ENCODE results near the gene EIF4G3.
"Not testable (repeated sequence)": the region's sequence is repeated elsewhere in the genome, so short reads cannot be mapped to it uniquely, and the experiment has no call there.

Gene EIF4G3

GRCh38 chr1:20854529-20854928 lies 322.2 kb downstream of the EIF4G3 start:
- no peak for DNase-seq

- not testable (repeated sequence) for DNase-seq
These were observed 324.9 kb downstream of the EIF4G3 start for GRCh38 chr1:20851791-20852190.

- no peak for DNase-seq
These were observed 326.7 kb downstream of the EIF4G3 start for GRCh38 chr1:20850021-20850420.

- no peak for DNase-seq
These were observed 327.6 kb downstream of the EIF4G3 start for GRCh38 chr1:20849100-20849499.

- no peak for DNase-seq
These were observed 328.5 kb downstream of the EIF4G3 start for GRCh38 chr1:20848162-20848561.

GRCh38 chr1:20847611-20848080 lies 329.1 kb downstream of the EIF4G3 start:
- DNase-seq, result no peak

GRCh38 chr1:20846461-20847374 lies 330.0 kb downstream of the EIF4G3 start:
- DNase-seq, result no peak

GRCh38 chr1:20840731-20841130 lies 336.0 kb downstream of the EIF4G3 start:
- no peak for DNase-seq

GRCh38 chr1:20837554-20838192 lies 339.0 kb downstream of the EIF4G3 start:
- no peak for DNase-seq

GRCh38 chr1:20836230-20836629 lies 340.5 kb downstream of the EIF4G3 start:
- DNase-seq, result no peak

- no peak for DNase-seq
These were observed 341.9 kb downstream of the EIF4G3 start for GRCh38 chr1:20834780-20835179.

GRCh38 chr1:20834192-20834591 lies 342.5 kb downstream of the EIF4G3 start:
- DNase-seq, result no peak

- no peak for DNase-seq
These were observed 346.3 kb downstream of the EIF4G3 start for GRCh38 chr1:20830378-20830777.

GRCh38 chr1:20829946-20830345 lies 346.8 kb downstream of the EIF4G3 start:
- no peak for DNase-seq

- no peak for DNase-seq
These were observed 347.2 kb downstream of the EIF4G3 start for GRCh38 chr1:20829531-20829930.

GRCh38 chr1:20823845-20824244 lies 352.9 kb downstream of the EIF4G3 start:
- DNase-seq, result no peak

GRCh38 chr1:20821466-20821865 lies 355.2 kb downstream of the EIF4G3 start:
- DNase-seq, result no peak

GRCh38 chr1:20819818-20820217 lies 356.9 kb downstream of the EIF4G3 start:
- no peak for DNase-seq

GRCh38 chr1:20814534-20814871 lies 362.2 kb downstream of the EIF4G3 start:
- no peak for DNase-seq

- no peak for DNase-seq
These were observed 364.8 kb downstream of the EIF4G3 start for GRCh38 chr1:20811916-20812315.

GRCh38 chr1:20793236-20793635 lies 383.5 kb downstream of the EIF4G3 start:
- DNase-seq, result no peak

- no peak for DNase-seq
These were observed 384.5 kb downstream of the EIF4G3 start for GRCh38 chr1:20792196-20792595.

GRCh38 chr1:20790785-20791184 lies 385.9 kb downstream of the EIF4G3 start:
- DNase-seq, result no peak

- DNase-seq, result not testable (repeated sequence)
These were observed 387.1 kb downstream of the EIF4G3 start for GRCh38 chr1:20789598-20789997.

All from NCI-H146 (cell line).